GM04504 (cell line): ENCODE data around the gene CENPM.

Source experiments
- DNase-seq: peaks from one replicate; pipeline ENCODE4 v3.0.0-alpha.2; 2012; ENCODE audit warnings: low read depth

Gene CENPM

DNA sequence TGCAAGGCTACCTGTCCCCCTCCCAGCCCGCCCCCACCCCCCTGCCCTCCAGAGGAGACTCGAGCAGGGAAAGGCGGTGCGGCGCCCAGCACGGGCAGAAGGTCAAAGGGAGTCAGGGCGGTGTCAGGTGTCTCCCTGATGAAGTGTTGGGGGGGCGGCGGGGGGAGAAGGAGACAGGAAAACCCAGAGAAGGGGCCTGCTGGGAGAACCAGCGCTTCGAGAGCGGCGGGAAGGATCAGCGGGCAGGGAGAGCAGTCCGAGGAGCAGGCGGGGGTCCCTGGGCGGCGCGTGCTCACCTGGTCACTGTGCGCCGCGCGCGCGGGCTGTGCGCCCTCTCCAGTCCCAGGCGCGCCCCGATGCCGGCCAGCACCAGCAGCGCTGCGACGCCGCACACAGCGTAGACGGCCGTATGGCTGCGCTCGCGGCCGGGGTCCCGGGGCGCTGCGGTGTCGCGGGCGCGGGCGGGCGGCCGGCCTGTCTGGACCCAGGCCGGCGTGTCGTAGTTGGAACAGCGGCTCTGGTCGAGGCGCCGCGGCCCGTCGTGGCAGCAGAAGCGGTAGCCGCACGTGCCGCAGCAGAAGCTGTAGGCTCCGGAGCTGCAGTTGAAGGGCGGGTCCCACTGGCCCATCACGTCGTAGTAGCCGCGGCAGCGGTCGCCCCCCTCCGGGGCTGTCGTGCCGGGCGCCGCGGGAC is 33.0 kb downstream of the CENPM start:
- no peak for DNase-seq

DNA sequence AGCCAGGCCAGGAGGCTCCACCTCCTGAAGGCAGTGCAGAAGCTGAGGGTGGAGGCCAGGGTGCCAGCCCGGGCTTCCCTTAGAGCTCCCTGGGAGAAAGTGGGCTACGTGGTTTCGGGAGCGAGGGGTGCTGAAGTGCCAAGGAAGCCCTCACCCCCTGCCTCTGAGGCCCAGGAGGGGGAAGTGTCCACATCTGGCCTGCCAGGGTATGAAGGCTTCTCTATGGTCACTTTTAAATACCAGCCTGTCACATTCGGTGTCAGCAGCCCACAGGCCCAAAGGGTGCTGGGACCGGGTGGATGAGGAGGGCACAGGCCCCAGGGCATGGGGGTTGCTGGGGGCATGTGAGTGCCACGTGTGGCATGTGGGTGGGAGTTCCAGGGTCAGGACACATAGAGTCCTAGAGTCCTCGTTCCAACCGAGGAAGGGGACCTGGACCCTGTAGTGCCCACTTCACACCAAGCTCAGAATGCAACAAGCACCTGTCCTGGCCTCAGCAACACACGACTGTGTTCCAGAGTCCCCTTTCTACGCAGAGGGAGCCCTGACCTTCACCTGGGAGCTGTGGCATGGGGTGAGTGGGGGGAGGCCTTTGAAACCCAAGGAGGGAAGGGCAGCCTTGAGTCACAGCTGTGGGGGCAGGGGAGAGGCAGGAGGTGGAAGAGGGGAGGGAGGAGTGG is 33.8 kb downstream of the CENPM start:
- no peak for DNase-seq

DNA sequence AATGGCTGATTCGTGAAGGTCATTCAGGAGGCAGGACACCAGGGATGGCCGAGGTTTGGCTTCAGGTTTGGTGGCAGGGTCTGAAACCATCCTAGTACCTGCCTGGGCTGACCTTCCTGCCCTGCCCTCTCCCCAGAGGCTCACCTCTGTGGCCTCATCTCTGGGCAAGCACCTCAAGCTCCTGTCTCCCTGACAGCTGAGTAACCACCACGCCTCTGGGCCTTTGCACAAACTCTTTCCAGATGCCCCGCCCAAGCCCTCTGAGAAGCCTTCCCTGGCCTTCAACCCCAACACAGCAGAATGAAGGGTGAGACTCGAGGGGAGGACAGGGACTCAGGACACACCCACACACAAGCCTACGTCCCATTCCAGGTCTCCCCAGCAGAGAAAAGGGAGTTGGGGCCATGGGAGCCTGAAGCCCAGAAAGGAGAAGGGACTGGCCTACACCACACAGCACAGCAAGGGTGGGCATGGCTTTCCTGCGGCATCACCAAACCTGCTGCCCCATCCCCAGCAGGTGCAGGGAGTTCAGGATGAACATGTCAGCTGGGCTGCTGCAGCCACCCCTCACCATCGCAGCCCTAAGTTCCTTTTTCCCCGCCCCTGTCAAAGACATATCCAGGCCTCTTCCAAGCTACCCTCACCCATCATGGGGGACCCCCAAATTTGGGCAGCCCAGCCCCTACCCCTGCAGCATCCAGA is 34.5 kb downstream of the CENPM start:
- DNase-seq, result no peak

DNA sequence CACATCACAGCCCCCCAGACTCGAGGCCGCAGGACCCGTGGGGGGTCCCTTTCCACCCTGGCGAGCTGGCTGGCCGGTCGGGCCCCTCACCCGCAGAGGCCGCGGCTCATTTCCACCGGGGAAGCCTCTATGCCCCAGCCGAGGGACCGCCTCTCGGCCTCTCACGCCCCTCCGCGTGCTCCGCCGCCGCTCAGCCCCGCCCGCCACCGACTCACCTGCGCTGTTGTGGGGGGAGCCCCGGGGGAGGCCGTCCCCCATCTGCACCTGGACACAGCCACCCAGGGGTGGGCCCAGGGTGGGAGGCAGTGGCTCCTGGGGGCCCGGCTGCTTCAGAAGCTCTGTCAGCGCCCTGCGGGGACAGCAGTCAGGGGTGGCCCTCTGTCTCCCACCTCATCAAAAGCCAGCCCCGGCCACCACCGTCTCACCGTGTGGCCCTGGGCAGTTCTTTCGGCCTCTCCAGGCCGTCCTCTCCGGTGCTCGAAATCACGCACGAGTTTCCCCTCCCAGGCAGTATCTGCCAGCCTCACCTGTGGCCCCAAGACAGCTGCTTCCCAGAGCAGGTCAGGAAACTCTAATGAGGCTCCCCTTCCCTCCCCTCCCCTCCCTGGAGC is 35.8 kb downstream of the CENPM start:
- DNase-seq, result no peak

DNA sequence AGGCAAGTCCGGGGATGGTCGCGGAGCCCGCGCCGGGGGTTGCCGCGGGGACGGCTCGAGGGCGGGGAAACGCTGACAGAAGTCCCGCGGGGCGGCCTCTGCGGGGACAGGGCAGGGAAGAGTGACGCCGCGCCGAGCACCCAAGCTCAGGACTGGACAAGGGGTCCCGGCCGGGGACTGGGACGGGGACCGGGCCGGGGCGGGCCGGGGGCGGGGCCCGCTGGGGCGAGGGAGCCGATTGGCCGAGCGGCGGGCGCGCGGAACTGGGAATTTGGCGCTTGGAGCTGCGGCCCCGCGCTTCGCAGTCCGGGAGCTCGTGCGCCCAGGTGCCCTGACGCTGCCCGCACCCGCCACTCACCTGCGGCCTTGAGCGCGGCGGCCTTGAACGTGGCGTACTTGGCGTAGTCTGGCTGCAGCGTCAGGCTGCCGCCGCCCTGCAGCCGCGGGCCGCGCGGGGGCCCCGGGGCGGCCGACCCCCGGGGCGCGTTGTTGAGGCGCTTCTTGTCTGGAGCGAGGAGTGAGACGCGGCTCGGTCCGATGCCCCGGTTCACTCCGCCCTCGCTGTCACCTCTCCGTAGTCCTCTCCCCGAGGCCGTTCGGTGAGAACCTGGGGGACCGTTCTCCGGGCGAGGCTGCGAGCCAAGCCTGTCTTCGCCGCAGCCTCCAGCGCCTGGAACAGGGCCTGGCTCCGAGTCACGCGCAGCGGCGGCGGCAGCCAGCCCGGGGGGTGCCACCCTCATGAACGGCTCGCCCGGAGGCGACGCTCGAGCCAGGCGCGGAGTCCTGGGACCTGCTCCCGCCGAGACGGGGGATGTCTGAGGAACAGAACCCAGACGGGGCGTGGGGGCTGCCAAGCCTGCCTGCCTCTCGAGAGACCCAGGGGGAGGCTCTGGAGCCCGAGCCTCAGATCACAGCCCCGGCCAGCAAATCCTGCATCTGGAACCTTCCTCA is 36.6 kb downstream of the CENPM start:
- no peak for DNase-seq

DNA sequence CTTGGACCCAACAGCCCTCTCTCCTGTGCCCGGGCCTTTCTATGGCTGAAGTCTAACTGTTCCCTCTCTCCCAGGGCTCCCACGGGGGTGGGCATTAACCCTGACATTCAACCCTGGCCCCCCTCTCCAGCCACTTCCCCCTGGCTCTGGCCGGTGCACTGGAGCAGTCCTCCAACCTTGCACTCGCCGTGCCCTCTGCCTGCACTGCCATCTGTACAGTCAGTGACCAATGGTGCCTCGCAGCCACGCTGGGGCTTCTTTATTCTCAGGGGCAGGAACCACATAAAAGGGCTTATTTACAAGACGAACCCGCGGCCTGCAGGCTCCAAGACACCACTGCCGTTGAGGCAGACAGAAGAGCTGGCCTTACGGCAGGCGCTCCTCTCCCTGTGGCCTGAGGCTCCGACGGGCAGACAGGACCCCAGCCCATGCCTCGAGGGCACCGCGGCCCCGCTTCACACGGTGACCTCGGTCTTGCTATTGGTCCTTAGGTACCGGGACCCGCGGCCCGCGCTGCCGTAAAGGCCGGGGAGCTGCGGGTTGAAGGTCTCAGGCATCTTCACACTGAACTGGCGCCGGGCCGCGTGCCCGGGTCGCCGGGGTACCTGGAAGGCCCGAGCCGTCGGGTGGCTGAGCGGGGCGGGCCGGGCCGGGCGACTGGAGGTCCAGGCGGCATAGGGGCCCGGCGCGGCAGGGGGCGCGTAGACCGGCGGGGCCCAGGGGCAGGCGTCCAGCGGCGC is 37.5 kb downstream of the CENPM start:
- DNase-seq, result no peak

DNA sequence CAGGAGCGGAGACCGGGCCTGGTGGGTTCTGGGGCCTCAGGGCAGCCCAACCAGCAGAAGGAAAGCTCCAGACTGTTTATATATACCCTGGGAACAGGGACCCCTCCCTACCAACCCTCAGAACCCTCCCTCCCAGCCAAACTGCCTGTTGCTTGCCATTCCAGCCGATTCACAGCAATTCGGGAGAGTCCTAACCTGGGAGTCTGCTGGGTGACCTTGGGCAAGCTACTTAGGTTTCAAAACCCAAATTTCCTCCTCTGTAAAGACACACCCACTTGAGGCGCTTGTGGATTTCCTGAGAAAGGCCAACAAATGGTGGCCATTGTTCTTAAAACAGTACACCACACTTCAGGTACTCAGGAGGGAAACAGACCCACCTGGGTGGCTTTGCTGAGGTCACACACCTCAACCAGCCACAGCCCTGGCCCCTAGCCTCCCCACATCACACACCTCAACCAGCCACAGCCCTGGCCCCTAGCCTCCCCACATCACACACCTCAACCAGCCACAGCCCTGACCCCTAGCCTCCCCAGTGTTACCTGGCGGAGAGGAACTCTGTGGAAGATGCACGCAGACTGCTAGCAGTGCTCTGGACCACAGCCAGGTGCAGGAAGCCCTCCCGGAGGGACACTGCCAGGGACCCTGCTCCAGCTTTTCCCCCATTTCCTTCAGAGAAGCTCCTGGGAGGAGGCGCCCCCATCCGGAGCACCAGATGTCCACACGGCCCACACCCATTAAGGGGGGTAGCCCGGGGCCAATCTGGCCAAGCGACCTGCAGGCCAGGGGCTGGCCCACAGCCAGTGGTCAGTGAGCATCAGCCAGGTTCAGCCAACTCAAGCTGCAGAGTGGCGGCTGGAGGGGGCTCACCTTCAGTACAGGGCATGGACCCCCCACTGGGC is 38.3 kb downstream of the CENPM start:
- DNase-seq, result no peak

DNA sequence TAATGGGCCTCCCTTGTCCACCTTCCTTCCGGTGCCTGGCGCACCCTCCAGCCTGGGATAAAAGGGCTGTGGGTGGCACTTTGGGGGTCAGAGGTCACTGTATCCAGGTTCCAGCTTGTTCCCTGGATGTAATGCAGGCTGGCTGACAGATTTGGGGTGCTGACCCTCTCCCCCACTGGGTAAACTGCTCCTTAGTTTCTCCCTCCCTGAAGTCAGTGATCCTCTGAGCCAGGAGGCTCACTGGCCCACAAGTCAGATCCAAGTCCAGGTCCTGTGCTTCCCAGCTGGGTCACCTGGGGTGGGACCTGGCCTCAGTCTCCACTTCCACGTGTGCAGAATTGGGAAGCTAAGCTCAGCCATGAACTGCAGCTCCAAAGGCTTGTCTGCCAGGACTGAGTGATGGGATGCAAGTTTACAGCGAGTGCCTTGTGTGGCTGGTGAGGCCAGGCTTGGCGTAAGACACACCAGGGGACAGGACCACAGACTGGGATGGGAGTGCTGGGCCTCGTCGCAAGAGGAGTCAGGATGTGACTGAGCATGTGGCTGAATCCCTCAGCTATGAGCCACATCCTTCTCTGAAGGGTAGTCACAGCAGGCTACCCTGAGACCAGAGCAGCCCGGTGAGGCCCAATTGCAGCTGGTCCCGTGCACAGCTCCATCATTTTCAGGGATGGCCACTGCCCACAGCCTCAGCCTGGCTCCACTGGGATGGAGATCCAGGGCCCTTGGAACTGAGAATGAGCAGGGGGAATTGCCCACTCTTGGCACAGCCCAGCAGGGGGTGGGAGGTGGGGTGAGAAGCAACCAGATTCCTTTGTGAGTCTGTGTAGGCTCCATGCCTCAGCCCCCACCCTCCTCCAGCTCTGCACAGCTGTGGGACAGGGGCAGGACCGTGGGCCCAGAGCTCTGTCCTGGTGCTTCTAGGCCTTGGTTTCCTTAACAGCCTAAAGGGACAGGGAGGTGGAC is 39.2 kb downstream of the CENPM start:
- no peak for DNase-seq

DNA sequence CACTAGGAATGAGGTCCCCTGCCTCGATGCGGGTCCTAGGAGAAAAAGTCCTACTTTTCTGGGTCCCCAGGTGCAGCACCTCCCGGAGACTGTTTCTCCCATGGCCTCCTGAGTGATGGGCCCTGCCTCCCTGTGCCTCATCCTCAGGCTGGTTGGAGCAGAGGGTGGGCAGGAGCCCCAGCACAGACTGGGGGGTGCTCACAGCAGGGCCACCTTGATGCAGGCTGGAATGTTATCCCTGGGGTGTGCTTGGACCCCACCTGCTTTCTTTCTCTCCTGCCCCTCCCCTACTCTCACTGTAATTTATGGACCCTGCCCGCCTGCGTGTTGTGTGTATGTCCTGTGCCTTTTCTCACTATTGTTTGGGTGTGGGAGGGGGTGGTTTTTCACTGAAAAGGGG is 40.1 kb downstream of the CENPM start:
- DNase-seq, result no peak

DNA sequence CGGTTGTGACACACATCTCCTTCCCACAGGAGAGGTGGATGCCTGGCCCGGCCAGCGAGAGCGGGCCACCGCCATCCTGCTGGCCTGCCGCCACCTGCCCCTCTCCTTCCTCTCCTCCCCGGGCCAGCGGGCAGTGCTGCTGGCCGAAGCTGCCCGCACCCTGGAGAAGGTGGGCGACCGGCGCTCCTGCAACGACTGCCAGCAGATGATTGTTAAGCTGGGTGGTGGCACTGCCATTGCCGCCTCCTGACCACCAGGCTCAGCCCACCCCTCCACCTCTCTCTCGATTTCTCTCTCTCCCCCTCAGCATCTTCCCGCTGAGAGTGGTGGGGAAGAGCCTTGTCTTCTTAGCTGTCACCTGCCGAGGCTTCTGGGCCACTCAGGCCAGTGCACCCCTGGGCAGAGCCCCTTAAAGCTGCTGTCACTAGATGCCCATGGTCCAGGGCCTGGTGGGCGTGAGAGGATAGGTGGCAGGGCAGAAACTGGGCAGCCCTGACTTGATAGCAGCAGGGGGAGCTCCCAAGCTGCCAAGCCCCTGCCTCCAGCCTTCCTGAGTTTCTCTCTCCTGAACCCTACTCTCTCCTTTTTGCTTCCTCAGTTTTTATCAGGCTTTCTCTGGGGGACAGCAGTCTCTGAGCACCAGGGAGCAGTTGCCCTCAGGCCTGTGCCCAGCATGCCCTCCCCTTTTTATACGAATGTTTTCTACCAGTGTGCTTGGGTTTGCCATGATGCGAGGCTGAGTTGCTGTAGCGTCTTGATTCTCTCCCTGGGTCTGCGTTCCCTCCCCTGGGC is 41.3 kb downstream of the CENPM start:
- no peak for DNase-seq

DNA sequence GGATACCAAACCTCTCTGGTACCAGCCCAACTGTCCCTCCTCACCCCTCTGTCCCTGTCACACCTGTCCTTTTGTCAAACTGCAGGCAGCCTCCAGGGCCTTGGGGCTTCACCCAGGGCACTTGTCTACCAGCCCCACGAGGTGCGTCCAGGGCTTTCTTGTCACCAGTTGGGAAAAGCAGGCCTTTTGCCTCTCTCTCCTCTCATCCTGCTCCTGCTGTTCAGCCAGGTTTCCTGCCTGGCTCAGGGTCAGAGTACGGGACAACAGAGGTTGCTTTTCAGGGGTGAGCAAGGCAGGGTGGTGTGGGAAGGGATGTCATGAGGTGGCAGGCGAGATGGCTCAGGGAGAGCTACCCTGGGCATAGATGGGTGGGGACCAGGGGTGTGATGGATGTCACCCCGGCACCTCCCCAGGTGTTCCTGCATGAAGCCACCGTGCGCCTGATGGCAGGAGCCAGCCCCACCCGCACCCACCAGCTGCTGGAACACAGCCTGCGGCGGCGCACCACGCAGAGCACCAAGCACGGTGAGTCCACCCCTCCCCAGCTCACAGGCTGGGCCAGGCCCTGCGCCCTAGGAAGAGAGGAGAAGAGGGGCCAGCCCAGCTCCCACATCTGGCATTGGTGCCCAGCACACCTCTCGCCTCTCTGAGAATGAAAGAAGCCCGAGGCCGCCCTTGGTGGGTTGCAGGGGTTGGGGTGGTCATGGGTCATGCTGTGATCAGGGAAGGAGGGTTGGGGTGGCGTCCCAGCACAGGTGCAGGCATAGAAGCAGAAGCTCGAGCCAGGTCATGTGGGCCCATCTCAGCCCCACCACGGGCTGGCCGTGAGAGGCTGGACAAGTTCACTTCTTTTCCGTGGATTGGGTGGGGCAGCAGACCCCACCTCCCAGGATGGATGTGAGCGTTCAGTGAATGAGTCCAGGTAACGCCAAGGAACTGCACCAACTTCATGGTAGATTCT is 42.2 kb downstream of the CENPM start:
- no peak for DNase-seq

DNA sequence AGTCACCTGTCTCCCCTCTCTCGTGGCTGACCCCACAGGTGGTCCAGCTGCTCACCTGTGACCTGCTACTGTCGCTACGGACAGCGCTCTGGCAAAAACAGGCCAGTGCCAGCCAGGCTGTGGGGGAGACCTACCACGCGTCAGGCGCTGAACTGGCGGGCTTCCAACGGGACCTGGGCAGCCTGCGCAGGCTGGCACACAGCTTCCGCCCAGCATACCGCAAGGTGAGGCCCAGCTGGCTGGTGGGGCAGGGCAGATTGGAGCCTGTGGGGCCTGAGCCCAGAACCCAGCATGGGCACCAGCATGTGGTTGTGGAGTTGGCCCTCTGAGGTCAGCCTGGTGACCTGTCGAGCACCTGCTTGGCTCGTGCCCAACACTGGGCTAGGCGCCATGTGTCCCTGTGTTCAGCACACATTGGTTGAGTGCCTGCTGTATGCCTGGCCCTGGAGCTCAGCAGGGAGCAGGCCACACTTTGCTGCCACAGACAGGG is 44.0 kb downstream of the CENPM start:
- DNase-seq, result no peak

DNA sequence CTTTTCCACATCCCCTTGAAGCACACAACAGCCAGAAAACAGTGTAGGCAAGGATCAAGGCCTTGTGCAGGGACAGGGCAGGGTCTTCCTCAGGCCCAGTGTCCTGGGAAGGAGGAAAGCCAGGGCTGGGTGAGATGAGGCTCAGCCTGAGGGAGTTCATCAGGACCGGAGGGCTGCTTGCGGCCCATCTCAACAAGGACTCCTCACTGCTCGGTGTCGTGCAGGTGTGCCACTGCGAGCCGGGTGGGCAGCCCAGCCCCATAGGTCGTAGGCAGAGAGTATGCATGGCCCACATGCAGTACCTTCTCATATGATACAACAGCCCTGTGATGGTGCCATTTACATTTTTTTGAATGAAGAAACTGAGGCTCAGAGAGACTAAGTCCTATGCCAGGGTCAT is 44.9 kb downstream of the CENPM start:
- no peak for DNase-seq

DNA sequence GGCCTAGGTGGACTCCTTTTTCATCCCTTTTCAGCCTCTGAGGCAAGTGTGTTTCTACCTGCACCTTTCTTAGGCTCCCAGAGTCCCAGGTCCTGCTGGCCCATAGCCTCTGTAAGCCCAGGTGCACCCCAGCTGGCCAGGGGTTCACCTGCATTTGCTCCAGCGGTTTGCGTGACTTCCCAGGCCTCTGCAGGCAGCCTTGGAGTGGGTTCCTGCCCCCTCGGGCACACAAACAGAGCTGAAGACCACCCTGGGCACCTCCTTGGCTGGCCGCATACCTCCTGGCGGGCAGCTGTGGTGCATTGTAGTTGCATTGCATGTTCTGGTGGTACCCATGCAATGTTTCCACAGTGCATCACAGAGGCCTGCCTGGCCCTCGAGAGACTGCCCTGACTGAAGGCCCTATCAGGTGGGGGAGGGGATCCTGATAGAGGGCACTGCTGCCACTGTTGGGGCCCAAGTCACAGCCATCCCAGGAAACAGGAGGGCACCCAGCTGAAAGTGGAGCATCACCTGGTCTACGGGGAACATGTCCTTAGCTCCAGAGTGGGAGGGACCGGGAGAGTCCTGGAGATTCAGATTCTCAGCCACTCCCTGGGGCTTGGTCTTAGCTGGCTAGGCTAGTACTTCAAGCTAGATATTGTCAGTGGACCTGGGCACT is 46.2 kb downstream of the CENPM start:
- no peak for DNase-seq

DNA sequence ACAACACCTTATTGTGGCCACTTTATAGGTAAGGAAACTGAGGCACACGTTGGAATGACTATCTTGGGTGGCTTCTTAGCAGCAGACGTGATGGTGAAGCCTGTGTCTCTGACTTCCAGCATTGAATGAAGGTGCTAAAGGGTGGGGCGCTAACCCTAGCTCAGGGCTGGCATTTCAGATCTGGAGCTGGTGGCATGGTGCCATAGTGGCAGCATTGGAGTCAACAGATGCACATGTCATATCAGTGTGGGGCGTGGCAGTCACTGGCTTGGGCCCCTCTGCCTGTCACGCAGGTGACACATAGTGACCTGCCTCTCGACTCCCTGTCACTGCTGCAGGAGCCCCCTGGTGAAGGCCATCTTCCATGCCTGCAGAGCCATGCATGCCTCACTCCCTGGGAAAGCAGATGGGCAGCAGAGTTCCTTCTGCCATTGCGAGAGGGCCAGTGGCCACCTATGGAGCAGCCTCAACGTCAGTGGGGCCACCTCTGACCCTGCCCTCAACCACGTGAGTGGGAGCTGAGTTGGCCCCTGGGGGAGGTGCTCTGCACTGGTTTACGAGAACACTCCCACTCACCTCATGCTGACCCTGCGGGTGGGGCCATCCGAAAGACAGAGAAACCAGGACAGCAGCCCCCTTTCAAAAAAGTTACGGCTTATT is 46.8 kb downstream of the CENPM start:
- no peak for DNase-seq

DNA sequence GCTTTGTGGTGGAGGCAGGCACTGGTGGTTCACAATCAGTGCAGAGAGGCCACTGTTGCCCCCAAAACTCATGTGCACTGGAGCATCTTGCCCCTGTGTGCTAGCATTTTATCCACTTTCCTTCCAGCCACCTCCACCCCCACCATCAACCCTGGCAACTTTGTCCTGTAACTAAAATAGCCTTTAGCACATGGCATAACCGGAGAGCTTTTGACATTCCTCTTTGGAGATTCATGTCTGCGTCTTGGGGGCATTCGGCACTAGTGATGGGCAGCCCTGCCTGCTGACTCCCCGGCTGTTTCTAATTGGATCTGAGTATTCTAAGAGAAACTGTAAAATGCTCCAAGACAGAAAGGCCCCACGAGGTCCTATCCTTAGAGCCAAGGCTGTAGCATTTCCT is 47.8 kb downstream of the CENPM start:
- no peak for DNase-seq
